OCI-M2 (cell line): ENCODE data around the gene DPP10.

ENCODE experiments used
- DNase-seq: peaks from one replicate; lab custom pipeline; 2025; ENCODE audit not compliant: unreplicated experiment; lab: John Stamatoyannopoulos, UW

DPP10 gene

GRCh38 chr2:115634578-115634977 lies 1192.1 kb downstream of the DPP10 start:
- DNase-seq: no peak

- DNase-seq: no peak
These were observed 1193.0 kb downstream of the DPP10 start for GRCh38 chr2:115635430-115635829.

- DNase-seq: no peak
These were observed 1207.3 kb downstream of the DPP10 start for GRCh38 chr2:115649731-115650130.

GRCh38 chr2:115650827-115651226 lies 1208.4 kb downstream of the DPP10 start:
- DNase-seq: no peak

- no peak for DNase-seq
These were observed 1210.2 kb downstream of the DPP10 start for GRCh38 chr2:115652652-115653051.

- DNase-seq: no peak
These were observed 1211.9 kb downstream of the DPP10 start for GRCh38 chr2:115654362-115654761.

- no peak for DNase-seq
These were observed 1235.7 kb downstream of the DPP10 start for GRCh38 chr2:115678129-115678528.

- no peak for DNase-seq
These were observed 1241.9 kb downstream of the DPP10 start for GRCh38 chr2:115684345-115684744.

GRCh38 chr2:115691409-115691808 lies 1249.0 kb downstream of the DPP10 start:
- DNase-seq: no peak

- no peak for DNase-seq
These were observed 1252.2 kb downstream of the DPP10 start for GRCh38 chr2:115694651-115695050.

GRCh38 chr2:115733190-115733775 lies 1290.8 kb downstream of the DPP10 start:
- no peak for DNase-seq

- DNase-seq: no peak
These were observed 1295.7 kb downstream of the DPP10 start for GRCh38 chr2:115738111-115738510.

- DNase-seq: no peak
These were observed 1297.1 kb downstream of the DPP10 start for GRCh38 chr2:115739574-115739973.

- DNase-seq: no peak
These were observed 1303.7 kb downstream of the DPP10 start for GRCh38 chr2:115746151-115746550.

- no peak for DNase-seq
These were observed 1314.8 kb downstream of the DPP10 start for GRCh38 chr2:115757286-115757685.

- no peak for DNase-seq
These were observed 1321.2 kb downstream of the DPP10 start for GRCh38 chr2:115763601-115764000.

GRCh38 chr2:115771516-115771915 lies 1329.1 kb downstream of the DPP10 start:
- DNase-seq: no peak

GRCh38 chr2:115774361-115774760 lies 1331.9 kb downstream of the DPP10 start:
- no peak for DNase-seq

- DNase-seq: no peak
These were observed 1336.7 kb downstream of the DPP10 start for GRCh38 chr2:115779085-115779632.

- DNase-seq: no peak
These were observed 1339.8 kb downstream of the DPP10 start for GRCh38 chr2:115782286-115782685.

GRCh38 chr2:115796078-115796477 lies 1353.6 kb downstream of the DPP10 start:
- DNase-seq: no peak

- DNase-seq: no peak
These were observed 1364.8 kb downstream of the DPP10 start for GRCh38 chr2:115807276-115807675.

GRCh38 chr2:115825912-115826311 lies 1383.5 kb downstream of the DPP10 start:
- DNase-seq: no peak
